GM21717 (cell line): ENCODE data around the gene MTM1.

Experiments used
- ATAC-seq: cut with Tn5 transposase; IDR thresholded peaks from one replicate; pipeline ENCODE4 v1.9.1; 2021; ENCODE audit warnings: mild to moderate bottlenecking, moderate library complexity; ENCODE audit not compliant: unreplicated experiment

The MTM1 gene

DNA sequence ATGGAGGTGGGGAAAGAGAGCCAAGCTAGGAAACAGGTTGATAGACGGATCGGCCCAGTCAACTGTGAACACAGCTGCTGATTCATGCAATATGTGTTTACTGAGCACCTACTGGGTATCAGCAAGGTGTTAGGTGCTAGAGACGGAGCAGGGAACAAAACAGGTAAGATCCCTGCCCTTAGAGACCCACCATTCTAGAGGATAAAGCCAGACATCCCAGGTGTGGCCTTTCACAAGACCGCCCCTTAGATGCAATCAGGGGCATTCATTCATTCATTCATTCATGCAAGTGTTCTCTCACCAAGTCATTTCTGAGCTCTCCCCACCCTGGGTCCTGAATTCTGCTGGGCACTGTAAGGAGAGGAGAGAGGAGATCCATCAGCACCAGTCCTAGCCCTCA, 20.2 kb upstream of the MTM1 start:
- ATAC-seq: no peak

DNA sequence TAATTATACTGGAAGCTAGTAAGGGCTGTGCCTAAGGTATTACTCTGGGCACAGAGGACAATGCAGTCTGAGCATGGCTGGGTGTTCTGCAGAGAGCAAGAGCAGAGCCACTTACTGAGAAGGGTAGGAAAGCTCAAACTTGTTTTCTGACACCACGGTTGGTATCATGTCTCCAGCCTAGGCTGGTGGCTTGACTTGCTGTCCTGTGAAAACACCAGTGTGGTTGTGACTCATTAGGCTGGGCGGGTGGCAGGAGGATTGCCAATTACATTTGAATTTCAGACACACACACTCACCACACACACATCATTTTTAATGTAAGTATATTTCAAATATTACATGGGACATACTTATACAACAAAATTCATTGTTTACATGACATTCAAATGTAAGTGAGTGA, 19.7 kb upstream of the MTM1 start:
- no peak for ATAC-seq

DNA sequence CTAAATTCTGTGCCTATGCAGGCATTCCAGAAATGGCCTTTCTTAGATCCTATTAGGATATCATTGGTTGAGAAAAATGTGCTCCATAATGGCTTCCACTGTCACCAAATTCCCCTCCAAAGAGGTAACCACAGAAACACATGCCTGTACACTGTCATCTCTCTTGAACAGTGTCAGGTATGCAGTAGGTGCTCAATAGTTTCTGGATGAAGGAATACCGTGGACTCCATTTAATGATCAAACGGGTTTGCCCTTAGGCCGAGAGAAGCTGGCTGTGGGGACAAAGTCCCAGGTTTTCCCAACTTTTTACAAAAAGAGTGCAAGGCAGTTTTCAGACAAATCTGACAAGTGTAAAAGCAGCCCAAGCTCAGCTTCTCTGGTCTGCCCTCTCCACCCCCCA, 16.5 kb upstream of the MTM1 start:
- ATAC-seq: no peak

DNA sequence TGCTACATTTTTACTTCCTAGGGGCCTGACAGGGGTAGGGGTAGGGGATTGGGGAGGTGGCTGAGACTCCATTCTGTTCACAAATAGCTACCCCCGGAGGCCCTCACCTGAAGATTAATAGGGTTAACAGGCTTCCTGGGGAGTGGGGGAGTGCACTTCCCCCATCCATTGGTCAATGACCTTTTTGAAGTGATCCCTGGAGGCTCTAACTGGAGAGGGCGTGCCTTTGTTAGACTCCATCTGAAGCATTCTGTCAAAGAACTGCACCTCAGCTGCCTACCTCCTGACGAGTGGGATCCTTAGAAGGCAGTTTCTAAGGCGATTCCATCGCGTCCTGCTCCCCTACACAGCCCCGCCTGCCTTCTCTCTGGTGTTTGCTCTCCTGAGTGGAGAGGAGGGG, 10.0 kb upstream of the MTM1 start:
- ATAC-seq: no peak

DNA sequence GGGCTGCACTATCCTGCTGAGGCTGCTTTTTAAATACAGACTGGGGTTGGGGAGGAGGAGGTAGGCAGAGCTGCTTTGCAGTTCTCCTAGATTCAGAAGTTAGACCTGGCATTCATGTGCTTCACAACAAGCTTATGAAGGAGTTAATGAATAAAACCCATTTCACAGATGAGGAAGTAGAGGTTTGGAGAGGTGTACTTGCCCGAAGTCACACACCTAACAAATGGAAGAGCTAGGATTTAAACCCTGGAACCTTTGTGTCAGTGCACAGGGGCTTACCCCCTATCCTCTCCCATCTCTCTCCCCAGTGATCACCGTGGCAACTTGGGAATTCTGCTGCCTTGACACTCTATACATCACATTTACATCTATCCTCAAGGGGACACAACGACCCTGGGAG, 3.6 kb upstream of the MTM1 start:
- ATAC-seq: no peak

DNA sequence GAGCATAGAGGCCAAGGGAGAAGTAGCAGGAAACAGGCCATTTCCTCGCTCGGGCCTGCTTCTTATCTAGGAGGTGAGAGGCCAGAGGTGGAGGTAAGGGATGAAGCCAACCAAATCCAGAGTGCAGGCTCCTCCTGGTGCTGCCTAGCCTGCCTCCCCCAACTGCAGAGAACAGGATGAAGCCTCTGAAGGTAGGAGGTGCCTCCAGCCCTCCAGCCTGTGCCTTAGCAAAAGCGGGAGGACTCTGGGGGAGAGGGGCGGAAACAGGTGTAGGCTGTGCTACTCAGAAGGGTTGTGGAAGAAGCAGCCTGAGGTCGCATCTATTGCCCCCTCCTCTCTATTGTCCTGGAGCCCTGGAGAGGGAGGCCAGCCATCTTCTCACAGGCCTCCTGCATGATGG, 2.9 kb upstream of the MTM1 start:
- ATAC-seq: no peak

DNA sequence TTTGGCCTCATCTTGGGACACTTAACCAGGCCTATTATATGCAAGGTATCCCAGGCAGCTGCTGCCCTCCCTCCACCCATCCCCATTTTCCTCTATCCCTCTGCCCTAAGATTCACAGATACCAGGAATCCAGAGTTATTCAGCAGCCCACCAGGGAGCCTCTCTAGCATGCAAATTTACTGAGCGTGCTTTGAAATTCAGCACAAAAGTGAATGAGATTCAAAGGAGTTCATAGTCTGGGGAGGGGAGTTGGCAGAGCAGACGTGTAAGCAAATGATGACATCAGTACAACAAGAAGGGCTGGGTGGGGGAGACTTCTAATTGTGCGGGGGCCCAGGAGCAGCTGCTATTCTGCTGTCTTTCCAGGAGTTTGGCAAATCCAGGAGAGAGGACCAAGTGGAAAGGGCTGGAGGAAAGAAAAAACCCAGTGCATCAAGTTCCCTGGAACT, 1.7 kb upstream of the MTM1 start:
- no peak for ATAC-seq

DNA sequence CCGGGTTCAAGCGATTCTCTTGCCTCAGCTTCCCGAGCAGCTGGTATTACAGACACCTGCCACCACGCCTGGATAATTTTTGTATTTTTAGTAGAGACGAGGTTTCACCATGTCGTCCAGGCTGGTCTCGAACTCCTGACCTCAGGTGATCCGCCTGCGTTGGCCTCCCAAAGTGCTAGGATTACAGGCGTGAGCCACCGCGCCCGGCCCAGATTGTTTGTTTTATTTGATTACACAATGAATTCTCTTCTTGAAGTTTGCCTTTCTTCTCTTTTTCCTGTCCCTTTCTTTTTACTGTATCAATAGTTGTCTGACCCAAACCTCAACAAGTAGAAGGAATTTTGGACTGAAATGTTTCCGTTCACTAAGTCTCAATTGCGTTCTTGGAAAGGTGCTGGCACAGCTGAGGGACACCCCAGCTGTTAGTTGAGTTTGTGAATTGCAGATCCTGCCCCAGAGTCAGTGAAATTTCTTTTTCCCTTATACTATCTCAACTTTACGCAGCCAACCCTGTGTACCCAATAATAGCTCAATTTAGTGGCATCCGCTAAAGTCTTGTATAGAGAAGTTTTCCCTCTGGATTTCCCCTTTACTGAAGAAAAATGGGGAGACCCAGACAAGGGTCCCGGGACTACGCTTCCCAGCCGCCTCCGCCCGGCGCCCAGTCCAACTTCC, 639 bp upstream of the MTM1 start:
- peak; percentile 1 for ATAC-seq

DNA sequence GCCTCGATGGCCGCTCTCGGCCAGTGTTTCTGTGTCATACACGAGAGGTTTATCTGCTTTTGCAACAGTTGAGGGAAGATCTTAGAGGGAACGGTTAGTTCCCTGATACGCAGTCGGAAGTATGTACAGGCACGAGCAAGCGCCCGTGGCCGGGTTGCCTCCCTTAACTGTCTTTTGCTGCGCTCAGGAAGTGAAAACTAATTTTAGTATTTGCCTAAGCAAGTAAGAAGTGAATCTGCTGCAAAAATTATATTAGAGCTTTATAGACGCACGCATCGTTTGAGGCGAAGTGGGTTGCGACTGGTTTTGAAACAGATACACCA, 695 bp downstream of the MTM1 start:
- peak; percentile 40 for ATAC-seq

DNA sequence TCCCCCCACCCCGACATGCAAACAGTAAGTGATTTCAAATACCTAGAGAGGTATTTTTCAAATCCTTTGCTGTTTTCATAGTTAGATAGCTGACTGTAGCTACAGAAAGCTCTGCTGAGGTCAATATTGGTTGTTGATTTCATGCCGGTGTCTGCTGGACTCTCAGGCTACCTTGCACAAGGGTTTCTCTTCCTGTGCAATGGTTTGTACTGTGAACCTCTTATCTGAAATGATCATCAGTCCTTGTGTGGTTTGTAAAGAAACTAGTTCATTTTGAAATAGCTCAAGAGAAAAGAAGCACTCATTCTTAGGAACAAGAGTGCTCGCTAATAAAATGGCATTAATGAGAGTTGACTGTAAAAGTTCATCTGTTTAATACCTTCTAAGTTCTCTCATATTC, 2.1 kb downstream of the MTM1 start:
- no peak for ATAC-seq

DNA sequence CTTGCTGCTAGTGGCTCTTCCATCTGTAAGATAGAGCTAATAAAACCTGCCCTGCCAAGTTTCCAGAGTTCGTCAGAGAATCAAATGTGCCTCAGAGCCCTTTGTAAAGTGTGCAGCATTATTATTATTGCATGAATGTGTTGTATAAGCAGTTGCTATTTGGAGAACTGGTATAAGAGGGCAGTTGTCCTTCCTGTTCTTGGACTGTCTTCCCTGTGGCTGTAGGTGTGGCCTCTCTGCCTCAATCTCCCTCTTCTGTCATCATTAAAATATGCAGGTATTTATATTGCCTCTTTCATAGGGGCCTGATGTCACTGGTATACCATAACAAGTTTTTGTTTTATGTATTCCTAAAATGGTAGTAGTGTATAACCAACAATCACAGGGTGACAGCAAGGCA, 3.8 kb downstream of the MTM1 start:
- no peak for ATAC-seq

DNA sequence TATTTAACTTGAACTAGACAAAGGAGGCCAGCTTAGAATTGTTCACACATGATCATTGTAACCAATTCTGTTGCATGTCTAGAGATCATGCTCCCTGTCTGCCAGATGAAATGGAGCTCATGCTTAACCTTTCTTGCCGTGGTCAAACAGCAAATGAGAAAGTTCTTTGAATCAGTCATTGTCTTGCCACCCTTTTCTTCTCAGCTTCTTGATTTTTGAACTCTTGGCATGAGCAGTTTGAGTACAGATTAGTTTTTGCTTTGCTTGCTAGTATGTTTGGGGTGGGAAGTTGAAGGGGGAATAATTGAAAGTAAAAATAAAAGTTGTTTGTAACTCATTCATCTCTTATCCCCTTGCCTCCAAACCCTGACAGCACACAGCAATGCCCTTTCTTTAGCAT, 4.7 kb downstream of the MTM1 start:
- no peak for ATAC-seq

DNA sequence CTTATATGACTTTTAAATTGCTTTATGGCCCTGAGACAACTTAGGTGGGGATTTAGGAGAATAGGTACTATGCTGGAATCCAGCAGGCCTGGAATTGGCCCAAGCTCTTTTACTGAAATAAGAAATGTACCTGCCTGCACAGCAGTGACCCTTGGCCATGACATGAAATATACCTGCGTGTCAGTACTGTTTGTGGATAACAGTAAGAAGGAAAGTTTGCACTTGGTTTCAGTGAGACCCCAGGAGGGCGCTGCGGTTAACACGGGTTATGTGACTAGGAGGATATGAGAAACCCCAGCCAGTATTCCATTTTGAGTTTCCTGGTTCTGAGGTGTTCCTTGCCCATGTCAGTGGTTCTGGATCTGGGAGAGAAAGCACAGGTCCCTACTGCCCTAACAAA, 5.3 kb downstream of the MTM1 start:
- ATAC-seq: peak; percentile 33

DNA sequence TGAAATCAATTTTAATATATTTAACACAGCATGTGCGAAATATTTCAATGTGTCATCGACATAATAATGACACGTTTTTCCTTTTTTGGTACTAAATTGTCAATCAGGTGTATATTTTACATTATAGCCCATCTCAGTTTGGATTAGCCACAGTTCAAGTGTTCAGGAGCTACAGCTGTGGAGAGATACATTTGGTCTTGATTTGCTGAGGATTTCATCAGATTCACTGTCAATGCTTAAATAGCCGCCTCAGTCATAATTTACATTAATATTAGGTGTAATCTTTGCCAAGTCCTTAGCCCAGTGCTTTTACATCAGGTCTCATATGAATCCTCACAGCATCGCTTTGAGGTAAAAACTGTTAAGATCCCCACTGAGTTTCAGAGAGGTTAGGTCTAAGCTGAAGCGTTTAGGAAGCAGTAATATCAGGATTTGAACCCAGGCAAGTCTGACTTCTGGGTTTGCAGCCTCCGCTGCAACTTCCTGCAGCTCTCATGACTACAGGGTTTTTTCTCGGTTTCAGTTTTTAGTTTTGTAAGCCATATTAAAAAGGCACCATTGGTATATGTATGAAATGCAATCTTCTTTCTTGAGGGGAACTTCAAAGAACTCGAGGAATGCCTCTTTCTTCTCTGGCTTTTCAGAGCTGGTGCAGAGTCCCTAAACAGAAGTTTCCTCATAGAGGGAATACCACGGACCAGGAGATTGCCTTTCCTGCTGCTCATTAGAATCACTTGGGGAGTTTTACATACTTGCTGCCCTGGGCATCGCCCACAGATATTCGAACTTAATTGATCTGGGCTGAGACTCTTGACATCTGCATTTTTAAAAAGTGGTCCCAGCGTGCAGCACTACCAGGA, 6.4 kb downstream of the MTM1 start:
- peak; percentile 56 for ATAC-seq

DNA sequence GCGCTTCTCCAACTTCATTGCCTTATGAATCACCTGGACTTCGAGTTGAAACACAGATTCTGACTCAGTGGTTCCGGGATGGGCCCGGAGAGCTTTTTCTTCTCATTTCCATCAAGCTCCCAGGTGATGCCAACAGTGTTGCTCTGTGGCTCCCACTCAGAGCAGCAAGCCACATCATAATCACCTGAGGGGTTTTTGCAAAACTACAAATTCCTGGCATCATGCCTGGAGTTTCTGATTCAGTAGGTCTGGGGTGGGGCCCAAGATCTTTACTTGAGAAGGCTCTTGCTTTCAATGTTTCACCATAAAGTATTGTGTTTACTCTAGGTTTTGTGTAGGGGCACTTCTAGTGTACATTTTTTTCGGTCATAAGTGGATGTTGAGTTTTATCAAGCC, 7.0 kb downstream of the MTM1 start:
- ATAC-seq: no peak

DNA sequence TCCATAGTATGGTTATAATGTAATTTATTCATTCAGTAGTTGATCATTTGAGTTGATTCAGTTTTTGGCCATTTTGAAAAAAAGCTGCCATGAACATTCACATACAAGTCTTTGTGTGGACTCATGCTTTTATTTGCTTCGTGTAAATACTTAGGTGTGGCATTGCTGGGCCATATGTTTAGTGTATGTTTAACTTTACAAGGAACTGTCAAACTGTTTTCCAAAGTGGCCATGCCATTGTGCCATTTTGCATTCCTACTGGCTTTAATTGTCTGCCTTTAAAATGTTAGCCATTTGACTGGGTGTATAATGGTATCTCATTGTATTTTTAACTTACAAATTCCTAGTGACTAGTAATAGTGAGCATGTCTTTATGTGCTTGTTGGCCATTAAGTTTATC, 8.8 kb downstream of the MTM1 start:
- no peak for ATAC-seq

DNA sequence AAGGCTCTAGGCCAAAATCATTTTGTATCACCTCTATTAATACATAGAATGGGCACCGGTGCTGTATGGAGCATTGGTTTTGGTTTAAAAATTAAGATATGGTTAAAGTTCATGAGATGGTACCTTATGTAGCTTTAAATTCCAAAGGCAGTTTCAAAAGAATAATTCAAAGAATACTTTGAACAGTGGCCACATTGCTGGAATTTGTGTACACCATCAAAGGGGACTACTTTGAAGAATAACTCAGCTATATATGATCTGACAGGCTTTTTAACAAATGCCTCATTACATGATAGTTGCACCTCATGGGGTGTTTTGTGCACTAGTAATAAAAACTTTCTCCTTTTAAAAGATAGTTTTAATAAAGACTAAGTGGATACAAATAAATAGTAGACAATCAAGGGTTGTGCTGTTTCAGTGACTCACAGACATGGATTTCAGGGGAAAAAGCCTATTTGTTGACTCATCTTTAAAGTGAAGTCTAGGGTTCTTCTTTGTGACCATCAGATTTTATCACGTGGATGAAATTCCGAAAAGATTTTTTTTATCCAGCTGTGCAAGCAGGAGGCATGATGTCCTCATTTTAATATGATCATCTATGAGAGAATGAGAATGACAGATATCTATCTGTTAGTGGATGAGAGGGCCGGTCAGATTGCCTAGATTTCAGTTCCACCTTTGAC, 12.8 kb downstream of the MTM1 start:
- no peak for ATAC-seq

DNA sequence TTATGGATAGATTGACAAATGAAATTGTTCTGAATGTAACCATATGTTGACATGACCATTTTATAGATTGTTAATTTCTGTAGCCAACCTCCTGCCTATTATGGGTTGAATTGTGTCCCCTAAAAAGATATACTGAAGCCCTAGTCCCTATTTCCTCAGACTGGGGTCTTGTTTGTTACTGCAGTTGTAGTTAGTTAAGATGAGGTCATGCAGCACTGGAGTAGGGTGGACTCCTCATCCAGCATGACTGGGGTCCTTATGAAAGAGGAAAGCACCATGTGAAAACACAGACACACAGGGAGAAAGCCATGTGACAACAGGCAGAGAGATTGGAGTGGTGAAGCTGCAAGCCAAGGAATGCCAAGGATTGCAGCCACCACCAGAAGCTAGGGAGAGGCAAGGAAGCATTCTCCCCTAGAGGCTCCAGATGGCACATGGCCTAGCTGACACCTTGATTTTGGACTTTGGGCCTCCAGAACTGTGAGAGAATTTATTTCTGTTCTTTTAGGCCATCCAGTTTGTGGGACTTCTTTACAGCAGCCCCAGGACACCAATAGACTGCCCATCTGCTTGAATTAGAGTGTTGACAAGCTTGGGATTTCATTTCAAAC, 14.0 kb downstream of the MTM1 start:
- ATAC-seq: no peak

DNA sequence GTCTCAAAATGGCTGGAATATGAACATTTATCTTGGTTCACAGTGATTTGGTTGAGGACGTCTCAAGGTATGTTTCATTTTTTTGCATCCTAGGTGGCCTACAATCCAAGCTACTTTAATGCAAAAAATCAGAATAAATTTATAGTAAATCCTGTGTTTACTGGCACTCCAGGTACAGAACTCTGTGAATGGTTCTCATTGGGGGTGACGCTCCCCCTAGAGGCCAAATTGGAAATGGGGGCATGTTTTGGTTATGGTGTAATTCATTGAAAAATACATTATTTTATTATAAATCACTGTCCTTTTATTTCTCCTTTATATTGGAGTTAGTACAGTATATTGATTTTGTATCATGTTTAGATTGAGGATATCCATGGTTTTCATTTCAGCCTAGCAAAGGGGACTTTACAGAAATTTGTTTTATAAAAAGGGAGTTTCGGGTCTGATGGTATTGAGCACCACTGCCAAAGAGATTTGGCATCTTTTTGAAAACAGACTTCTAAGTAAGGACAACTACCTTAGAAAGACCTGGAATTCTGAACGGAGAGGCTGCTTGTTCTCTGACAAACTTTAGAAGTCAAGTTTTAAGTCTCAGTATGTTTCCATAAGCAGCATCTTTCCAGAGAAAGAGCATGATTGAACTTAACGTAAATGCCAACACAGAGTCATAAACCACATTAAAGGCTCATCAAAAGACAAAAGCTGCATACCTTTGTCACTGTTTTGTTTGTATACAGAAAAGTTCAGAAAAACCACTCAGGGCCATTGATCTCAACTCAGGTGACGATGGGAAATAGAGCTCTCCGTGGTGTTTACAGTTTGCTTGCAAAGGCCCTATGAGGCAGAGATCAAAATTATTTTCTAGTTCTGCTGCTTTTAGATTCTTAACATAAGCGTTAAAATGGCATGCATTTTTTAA, 19.4 kb downstream of the MTM1 start:
- no peak for ATAC-seq

DNA sequence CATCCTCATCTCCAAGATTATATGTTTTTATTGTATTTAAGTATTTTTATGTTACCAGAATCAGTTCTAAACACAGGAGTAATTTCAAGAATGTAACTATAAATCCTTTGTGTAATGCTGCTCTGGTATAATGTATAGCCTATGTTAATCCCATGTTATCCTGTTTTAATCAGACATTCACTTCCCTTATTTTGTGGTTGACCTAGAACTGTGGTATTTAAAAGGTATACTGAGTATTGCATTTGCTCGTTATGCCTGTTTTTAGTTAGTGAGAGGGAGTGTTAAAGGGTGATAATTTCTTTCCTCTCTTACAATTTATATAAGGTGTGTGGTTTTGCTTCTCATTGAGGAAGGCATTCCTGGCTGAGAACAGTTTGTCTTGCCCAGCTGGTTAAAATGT, 26.2 kb downstream of the MTM1 start:
- ATAC-seq: no peak

DNA sequence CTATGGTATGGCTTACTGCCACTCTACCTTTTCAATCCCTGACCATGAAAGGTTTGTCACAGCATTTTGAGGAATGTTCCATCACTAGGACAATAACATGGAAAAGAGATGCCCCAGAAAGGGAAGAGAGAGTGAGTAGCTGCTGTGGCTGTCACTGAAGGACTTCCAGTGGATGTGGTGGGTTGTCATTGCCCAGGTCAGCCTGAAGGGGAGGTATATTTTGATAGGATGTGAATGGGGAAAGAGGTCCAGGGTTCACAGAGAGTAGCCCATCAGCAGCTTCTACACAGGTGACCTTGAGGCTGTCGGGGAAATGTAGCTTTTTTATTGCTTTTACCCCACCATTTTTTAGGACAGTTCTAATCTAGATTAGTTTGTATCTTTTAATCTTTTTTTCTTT, 30.8 kb downstream of the MTM1 start:
- no peak for ATAC-seq
